ENCODE results near the gene ZRANB1. TPM values are rescaled to one million over a fixed set of nuclear protein-coding genes. Genes with fewer than 3 reads are reported as not detected.

The ZRANB1 gene
- polyA plus RNA-seq, 4 donors, result 21.6 to 29.1 (median 26.1) TPM

- no peak for DNase-seq (ENCODE audit: low read depth in 4 of 4, low spot score in 2 of 4)
Observed at GRCh38 chr10:125015356-125015944, 73.5 kb downstream of the ZRANB1 start.

DNA sequence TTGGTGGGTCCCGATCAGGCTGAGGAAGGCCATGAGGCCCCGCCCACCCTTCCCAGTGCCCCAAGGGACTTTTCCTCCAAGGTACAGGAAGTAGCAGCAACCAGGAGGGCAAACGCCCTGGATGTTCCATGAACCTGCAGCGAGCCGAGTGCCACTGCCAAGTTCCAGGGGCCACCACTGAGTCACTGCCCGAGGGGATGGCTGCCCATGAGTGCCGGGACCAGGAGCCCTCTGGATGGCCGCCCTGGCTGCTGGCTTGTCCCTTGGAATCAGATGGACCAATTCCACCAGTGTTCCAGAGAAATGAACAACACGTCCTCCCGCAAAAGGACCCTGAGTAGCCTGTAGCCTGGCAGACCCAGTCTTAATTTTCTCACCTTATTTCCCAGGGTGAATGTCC lies 74.2 kb downstream of the ZRANB1 start:
- no peak for DNase-seq (ENCODE audit: low read depth in 4 of 4, low spot score in 2 of 4)

DNA sequence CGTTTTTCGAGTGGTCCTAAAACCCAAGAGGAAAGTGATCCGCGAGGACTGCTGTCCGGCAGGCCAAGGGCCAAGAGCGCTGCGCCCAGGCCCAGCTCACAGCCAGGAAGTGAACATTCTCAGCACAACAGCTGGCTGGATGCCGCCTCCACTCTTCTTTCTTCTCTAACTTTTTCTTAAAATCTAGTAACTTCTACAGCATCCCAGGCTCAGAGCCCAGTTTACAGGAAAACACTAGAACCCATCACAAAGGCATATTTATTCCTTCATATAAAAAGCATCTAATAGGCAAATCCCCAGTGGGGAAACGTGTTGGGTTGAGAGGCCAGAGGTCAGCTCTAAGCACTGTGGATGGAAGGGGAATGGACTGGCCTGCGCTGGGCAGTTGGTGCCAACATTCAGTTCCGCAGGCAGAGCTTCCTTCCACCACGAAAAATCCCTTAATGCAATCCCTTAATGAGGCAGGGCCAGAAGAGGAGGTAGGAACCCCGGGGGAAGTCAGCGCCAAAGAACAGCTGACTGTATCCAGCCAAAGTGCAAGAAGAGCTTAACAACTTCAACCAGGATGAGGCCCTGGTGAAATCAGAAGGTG lies 74.8 kb downstream of the ZRANB1 start:
- DNase-seq (ENCODE audit: low read depth in 4 of 4, low spot score in 2 of 4), result no peak

DNA sequence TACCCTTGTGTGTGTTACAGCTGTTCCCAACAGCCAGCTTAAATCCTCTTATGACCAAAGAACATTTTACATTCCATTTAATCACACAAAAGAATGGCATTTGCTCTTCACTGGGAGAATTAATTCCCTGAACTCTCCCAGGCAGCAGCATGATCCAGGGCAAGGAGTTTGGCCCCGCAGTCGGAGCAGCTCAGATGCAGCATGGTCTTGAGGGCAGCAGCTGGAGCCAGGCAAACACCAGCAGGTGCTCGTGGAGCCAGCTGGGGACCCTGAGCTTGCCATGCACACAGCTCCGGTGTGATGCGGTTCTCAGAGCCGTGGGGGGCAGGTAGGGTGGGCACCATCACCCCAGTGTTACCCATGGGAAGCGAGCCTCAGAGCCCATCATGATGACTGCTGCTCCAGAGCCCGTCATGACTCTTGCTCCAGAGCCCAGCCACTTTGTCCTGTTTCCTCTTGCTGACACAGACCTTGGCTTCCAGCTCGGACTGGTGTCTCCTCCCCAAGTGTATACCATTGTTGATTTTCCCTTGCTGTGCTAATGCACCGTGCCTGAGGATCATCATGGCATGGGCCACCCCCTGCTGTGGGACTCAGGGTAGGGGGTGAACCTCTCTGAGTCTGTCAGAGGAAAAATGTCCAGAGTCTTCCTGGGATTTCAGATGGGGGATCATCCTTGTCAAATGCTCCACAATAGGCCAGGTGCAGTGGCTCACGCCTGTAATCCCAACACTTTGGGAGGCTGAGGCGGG lies 75.8 kb downstream of the ZRANB1 start:
- DNase-seq (ENCODE audit: low read depth in 4 of 4, low spot score in 2 of 4), result no peak

DNA sequence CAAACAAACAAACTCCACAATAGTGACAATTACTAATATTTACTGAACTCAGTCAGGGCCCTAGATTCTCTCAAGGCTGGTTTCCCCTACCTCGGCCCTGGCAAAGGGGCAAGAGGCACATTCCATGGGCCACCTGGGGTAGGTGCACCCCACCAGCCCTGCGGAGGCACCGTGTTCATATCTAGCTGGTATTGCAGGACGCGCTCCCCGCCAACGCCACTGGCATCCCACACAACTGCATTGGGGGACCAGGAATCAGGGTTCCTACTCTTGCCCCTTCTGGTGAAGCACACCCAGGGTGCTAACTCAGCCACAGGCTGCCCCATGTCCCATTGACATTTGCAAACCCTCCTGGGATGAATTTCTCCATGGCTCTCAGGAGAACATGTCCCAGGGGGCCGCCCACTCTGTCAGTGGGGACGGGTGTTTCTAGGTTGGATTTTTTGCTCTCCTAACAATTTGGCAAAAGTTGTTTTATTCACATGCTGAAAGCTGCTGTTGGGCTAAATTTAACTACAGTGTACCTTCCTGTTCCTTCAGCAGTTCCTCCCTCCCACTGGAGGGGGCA lies 76.7 kb downstream of the ZRANB1 start:
- DNase-seq (ENCODE audit: low read depth in 4 of 4, low spot score in 2 of 4), result no peak

DNA sequence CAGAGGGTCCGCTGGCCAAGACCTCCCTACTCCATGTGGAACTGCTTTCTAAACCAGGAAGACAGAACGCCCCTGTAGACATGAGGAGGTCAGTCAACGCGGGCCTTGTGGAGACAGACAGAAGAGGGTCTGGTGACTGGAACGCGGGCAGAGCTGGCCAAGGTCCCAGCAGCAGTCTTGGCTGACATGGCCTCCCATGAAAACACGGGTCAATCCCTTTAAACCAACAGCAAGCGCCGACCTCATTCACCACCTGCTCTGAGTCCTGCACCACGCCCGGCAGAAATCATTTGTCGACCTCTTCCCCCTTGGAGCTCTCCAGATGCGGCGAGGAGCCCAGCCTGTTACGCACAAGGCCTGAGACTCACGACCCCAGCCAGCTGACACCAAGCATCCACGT lies 78.5 kb downstream of the ZRANB1 start:
- no peak for DNase-seq (ENCODE audit: low read depth in 4 of 4, low spot score in 2 of 4)

DNA sequence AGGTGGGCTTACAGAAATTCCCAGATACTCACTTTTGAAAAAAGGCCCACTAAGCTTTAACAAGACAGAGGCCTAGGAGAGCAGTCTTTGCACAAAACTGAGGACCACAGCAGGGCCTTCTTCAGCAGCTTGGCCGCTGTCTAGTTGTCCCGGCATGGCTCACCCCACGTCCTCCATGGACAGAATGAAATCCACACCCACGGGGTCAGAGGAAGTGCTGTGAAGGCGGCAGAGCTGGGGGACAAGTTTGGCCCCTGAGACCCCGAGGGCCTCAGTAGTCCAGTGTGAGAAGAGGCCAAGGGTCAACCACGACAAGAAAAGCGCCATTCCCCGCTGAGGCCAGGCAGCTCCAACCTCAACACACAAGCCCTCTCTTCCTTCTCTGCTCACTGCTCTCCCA lies 78.9 kb downstream of the ZRANB1 start:
- DNase-seq (ENCODE audit: low read depth in 4 of 4, low spot score in 2 of 4), result no peak

- DNase-seq (ENCODE audit: low read depth in 4 of 4, low spot score in 2 of 4), result no peak
Observed at GRCh38 chr10:125021686-125022344, 79.9 kb downstream of the ZRANB1 start.

GRCh38 chr10:125022671-125023070 lies 80.7 kb downstream of the ZRANB1 start:
- no peak for DNase-seq (ENCODE audit: low read depth in 4 of 4, low spot score in 2 of 4)

GRCh38 chr10:125023255-125023654 lies 81.3 kb downstream of the ZRANB1 start:
- DNase-seq (ENCODE audit: low read depth in 4 of 4, low spot score in 2 of 4), result no peak

DNA sequence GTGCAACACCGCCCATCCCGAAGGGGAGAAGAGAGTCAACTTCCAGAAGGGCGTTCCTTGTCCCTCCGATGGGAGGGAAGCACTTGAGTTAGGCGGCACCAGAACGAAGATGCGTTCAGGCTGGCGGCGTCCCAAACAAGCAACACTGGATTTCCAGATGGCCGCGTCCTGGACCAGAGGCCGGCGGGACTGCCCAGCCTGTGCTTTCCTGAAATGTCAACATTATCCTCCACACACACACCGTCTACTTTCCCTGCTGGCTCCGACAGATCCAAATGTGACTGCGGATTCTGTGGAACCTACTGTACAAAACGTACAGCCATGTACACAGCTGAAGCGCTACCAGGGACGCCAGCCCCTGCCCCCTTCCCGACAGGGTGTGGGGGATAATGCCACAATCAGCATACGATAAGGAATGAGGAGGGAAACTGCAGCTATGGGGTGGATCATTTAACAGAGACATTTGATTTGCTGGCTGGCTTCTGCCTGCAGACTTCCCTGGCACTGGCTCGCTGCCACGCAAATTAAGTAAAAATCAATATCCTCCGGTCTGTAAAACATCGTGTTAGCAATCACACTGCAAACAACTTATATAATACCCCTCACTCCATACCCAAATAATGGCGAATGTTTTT lies 82.1 kb downstream of the ZRANB1 start:
- DNase-seq (ENCODE audit: low read depth in 4 of 4, low spot score in 2 of 4), result no peak

- no peak for DNase-seq (ENCODE audit: low read depth in 4 of 4, low spot score in 2 of 4)
Observed at GRCh38 chr10:125024497-125025234, 82.7 kb downstream of the ZRANB1 start.

GRCh38 chr10:125025341-125025740 lies 83.4 kb downstream of the ZRANB1 start:
- DNase-seq (ENCODE audit: low read depth in 4 of 4, low spot score in 2 of 4), result no peak

DNA sequence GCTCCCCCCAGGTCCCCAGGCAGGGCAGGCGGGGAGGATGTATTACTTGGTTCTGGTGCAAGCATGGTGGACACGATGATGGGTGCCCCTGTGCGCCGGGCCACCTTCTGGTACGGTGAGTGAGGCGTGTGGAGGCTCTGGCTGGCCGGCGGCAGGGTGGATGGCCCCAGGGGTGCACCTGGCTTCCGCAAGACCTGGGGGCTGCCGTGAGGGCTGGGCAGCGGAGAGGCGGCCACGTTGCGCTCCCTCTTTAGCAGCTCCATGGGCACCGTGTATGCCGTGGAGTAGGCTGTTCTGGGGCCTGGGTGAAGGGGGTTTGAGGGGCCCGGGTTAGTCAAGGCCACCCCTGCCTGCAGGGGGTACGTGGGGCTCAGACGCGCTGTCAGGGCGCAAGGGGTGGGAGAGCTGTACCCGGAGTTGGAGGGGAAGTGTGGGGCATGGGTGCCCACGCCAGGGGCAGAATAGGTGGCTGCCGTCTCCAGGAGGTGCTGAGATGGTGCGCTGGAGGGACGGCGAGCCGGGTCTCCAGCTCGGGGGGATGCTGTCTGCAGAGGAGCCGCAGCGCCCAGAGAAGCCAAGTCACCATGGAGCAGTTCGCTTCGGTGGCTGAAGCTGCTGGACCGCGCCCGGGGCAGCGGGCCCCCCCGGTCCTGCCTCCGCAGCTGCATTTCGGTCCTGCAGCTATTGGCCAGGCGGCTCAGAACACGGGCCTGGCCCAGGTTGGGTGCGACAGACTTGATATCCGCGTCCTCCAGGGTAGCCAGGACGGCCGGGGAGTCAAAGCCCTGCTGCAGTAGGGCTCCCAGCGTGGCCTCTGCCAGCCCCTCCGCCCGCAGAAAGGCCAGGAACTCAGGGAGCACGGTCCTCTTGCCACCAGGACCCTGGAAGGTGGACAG lies 84.4 kb downstream of the ZRANB1 start:
- DNase-seq (ENCODE audit: low read depth in 4 of 4, low spot score in 2 of 4), result no peak

DNA sequence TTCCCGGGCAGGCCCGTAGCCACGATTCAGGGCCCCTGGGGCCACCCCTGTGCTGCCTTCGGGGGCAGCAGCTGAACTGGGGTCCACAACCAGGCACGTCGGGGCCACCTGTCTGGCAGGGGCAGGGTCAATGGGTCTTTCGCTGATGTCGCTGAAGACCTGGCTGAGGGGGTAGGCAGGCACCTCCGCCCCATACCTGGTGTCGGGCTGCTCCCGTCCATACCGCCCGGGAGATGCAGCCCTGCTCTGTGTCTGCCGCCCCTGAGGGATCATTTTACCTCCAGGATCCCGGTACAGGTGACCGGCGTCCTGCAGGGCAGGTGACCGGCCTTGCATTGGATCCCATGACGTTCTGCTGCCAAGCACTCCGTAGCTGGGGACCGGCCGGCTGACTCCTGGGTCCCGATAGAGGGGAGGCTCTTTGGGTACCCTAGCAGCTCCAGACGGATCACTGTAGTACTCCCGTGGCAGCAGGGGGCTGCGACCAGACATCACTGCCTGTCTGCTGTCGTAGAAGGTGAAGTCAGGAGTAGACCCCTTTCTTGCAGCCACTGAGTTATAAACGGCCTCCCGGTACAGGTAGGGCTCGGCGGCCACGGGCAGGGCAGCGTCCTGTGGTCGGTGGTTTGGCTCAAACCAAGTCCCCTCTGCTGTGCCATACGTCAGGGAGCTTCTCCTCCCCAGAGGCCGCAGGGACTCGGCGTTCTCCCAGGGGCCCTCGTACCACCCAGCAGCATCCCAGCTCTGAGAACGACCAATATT lies 85.2 kb downstream of the ZRANB1 start:
- no peak for DNase-seq (ENCODE audit: low read depth in 4 of 4, low spot score in 2 of 4)

DNA sequence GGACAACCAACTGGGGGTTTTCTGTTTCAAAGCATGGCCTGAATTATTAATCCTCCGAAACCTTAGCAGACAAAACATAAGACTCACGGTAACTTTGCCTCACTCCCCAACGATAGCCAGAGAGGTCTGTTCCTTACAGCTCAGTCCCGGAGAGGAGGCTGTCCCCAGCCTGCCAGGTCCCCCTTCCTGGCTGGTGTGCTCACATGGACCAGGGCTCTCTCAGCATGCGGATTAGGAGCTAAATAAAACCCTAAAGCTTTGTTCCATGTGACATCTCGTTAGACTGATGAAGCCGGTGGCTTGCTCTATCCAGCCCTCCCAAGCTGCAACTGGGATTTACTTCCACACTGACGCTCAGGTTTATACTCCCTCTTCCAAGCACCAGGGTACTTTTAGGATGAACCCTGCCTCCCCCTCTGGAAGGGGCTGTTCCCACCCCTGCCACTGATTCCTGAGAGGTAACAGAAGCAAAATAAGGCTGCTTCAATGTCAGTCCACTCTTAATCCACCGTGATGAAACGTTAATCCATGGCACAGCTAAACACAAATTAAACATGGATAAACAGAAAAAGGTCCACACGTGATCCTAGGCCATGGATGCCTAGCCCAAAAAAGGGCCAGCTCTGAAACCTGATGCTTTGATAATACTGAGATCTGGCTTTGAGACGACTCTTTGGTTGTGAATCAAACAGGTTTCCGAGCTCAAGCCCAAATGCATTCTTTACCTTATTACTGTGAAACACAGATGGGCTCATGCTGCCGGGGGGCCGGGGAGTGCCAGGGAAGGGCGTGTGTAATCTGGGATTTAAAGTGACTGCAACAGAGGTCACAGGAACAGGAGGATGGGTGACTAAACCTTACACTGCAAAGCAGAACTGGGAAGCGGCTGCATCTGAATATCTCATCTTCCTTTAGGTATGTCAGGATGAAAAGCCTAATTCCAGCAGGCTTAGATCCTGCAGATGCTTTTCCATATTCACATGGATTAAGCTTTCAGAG lies 86.2 kb downstream of the ZRANB1 start:
- no peak for DNase-seq (ENCODE audit: low read depth in 4 of 4, low spot score in 2 of 4)

DNA sequence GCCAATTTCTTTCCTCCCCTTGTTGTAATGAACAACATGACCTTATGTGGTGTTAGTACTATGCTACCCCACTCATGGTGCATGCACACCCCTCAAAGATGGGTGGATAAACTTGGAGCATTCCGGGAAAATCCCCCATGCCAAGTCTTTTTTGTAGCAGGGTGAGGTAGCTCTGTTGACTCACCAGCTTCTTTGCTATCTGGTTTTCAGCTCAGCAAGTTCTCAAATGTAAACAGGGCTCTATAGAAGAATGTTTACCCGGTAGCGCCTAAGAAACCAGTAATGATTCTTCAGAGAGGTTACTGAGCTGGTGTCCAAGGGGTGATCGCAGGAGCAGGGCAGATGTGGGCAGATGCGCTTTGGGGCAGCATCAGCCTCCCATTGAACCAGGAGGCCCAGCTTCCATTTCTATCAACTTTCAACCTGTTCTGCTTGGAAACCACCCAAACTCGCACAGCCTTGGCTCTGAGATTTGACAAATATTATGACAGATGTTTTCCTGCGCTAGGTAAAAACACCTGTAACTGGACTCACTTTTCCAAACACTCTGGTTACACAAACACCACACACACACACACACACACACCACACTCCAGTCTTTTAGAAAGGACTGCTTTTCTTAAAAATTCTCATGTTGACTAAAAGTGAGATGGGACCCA lies 87.8 kb downstream of the ZRANB1 start:
- DNase-seq (ENCODE audit: low read depth in 4 of 4, low spot score in 2 of 4), result no peak

All from left renal cortex interstitium (tissue), 4 donors.